Mucosa of gallbladder (tissue), 1 donor: ENCODE results near the gene MYO7B. TPM values are rescaled to one million over a fixed set of nuclear protein-coding genes. Genes with fewer than 3 reads are reported as not detected.

Experiments used
- DNase-seq: peaks from one replicate; pipeline ENCODE4 v3.0.0-alpha.2; 2020; ENCODE audit warnings: low spot score
- total RNA-seq: library from RNA; stranded (reverse); gene quantifications from one replicate; pipeline ENCODE4 v1.2.1, GENCODE V29; 2021
- donor health status: DM: no; HTN: no; CAD: no.

MYO7B gene
- total RNA-seq, 1 donor from 2014 or later = 125 TPM

DNA sequence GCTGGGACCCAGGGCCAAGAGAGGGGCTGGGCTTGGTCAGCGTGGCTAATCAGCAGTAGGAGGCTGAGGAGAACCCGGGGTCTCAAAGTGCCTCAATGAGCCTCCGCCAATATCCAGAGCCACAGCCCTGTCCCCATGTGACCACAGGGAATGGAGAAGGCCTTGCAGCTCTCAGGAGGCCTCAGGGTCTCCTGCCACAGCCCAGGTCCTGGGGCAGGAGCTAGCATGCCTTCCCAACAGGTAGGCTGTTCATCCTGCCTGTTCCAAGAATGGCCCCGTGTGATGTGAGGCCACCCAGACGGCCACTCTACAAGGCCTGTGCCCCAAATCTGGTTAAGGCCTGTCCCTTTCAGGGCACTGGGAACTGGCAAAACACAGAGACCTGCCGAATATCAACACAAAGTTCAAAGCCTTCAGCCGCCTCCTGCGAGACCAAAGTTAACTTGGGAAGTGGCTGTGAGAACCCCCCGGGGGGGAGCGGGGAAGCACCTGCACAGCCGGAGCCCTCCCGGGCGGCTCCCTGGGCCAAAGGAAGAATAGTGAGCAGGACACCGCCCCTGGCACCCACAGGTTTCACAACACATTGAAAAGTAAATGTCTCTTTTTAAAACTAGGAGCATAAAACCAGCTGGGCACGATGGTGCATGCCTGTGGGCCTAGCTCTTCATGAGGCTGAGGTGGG is 144.3 kb downstream of the MYO7B start:
- DNase-seq = peak; percentile 6

DNA sequence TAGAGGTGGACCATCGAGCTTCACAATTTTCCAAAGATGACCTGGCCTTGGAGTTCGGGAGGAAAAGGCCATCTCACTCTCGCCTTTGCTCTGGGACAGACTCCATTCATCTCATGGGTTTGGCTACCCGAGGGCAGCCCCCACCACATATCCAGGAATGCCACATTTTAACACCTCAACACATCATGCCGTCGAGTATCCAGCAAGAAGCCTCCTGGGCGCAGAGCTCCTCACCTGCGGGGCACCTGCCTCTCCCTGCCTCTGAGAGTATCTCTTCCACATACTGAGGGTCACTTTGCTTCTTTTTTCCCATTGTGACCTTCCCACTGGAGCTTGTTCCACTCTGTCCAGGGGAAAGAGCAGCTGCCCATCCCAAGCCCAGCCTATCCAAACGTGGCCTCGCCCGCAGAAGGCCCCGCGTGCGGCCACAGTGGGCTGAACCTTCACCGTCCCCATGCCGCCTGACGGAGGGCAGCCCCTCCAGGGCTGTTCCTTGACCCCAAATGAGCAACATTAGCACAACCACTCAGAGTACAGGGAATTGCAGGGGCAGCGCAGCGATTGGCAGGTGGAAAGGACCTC is 145.3 kb downstream of the MYO7B start:
- no peak for DNase-seq

DNA sequence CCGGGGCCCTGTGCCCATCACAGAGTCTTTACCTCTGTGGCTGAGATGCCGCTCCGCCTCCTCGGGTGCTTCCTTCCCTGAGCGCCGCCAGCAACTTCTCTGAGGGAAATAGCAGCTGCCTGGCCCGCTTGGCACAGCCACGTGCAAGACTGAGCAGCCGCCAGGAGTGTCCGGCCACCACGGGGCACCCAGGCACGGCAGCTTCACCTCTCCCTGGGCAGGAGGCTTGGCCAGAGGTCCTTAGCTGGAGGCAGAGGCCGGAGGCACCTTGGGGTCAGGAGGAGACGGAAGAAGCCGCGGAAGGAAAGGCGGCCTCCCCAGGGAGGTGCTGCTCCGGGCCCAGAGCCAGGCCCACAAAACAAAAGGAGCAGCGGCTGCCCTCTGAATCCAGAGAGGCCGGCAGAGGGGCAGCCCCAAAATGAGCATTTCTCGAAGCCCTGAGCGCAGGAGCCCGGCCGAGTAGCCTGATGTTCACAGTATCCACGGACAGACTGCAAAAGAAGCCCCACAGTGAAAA is 145.9 kb downstream of the MYO7B start:
- DNase-seq = no peak

DNA sequence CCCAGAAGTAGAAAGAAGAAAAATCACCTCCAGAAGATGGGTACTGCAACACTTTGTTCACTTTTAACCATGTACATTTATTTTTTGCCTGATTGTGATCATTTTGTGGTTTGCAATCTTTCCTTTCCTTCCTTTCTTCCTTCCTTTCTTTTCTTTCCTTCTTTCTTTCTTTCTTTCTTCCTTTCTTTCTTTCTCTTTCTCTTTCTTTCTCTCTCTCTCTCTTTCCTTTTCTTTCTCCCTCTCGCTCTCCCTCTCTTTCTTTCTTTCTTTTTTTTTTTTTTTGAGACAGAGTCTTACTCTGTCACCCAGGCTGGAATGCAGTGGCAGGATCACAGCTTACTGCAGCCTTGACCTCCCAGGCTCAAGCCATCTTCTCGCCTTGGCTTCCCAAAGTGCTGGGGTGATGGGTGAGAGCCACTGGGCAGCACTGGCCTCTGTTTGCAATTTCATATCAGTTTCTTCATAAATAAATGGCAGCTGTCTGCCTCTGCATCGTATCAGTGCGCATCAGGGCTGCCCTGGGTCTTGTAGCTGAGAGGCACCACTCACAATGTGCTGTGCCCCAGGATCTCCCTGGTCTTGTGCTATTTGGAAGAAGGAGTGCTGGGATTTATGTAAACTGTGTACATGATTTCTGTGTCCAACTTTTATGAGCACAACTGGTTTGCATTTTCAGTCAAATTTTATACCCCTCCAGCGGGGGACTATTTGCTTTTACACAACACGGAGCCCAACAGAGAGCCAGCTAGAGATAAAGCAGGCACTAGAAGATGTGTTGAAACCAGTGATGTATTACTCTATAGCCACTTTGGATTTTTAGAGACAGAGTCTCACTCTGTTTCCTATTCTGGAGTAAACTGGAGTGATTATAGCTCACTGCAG is 146.7 kb downstream of the MYO7B start:
- DNase-seq = no peak

DNA sequence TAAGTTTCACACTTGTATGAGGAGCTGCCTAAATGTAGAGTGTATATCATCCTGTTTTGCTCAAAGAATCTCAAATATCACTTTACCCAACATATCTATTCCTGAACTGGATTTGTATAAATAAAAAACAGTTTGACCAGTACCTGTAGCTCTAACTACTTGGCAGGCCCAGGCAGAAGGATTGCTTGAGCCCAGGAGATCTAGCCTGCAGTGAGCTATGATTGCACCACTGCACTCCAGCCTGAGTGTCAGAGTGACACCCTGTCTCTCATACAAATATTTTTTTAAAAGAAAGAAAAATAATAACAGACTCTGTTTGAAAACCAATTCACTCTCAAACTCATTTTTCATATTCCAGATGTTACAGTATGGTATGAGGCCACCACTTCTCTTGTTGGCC is 147.6 kb downstream of the MYO7B start:
- DNase-seq = no peak

DNA sequence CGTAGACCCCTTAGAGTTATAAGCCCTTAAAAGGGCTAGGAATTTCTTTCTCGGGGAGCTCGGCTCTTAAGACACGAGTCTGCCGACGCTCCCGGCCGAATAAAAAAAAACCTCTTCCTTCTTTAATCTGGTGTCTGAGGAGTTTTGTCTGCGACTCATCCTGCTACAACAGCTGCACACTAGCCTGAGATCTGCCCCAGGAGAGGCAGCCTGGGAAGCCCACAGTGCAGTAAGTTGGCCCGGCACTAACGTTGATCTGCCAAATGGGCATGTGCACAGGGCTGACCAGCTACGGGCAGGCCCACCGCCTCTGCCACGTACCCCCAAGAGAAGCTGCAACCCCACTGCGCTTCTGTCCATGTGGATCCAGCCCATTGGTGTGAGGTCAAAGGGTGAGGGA is 148.3 kb downstream of the MYO7B start:
- no peak for DNase-seq

DNA sequence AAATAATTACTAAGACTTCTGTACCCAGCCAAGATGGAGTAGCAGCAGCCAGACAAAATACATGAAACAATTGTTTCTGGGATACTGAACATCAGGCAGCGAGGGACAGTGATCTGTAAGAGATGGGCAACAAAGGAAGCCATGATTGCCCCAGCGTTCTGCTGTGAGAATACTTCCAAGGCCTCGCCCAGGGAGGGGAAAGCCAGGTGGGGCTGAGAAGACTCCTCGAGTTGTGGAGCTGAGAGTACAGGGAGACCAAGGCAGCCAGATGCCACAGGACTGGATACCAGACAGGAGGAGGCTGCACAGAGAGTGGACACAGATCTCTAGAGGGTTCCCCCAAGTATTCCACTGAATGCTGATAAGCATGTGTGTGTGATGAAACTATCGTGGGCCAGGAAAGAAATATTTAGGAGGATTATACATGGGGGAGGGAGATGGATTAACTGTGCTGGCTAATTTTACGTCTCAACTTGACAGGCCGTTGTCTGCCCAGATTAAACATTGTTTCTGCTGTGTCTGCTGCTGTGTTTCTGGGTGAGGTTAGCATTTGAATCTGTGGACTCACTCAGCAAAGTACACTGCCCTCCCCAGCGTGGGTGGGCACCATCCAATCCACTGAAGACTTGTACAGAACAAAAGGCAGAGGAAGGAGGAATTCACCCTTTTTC is 150.1 kb downstream of the MYO7B start:
- DNase-seq = no peak

Other genes starting within 250 kb of the MYO7B start
- gene ERCC3, start 241.5 kb upstream of the MYO7B start, total RNA-seq = 34.7 TPM
- gene MAP3K2, start 147.7 kb upstream of the MYO7B start, total RNA-seq = 71.0 TPM
- gene PROC, start 117.3 kb upstream of the MYO7B start, total RNA-seq = 3.3 TPM
- gene IWS1, start 9.2 kb upstream of the MYO7B start, total RNA-seq = 37.7 TPM
- 0.17 TPM for gene GPR17, start 110.5 kb downstream of the MYO7B start, total RNA-seq
- gene LIMS2, start 139.8 kb downstream of the MYO7B start, total RNA-seq = 104 TPM
- gene SFT2D3, start 165.8 kb downstream of the MYO7B start, total RNA-seq = 7.2 TPM